ENCODE measurements around the gene GRAMD1C.

GRCh38 chr3:113839551-113839950 lies 963 bp downstream of the GRAMD1C start:
- TF ChIP-seq CTCF (IDR thresholded peaks at IDR 0.05) (no peak), POLR2A (IDR thresholded peaks at IDR 0.05) (no peak)
